Endodermal cell (in vitro differentiated cells): ENCODE results near the gene ITGAD. TPM values are rescaled to one million over a fixed set of nuclear protein-coding genes. Genes with fewer than 3 reads are reported as not detected.

Source experiments
- DNase-seq: peaks from one replicate; pipeline ENCODE4 v3.0.0-alpha.2; 2017
- H3K27ac ChIP-seq: 2 replicates; pipeline ENCODE4 v1.5.1; 2013; ENCODE audit warnings: mild to moderate bottlenecking, low read depth, low read length, moderate library complexity
- H3K27me3 ChIP-seq: 2 replicates; pipeline ENCODE4 v1.6.1; 2013; ENCODE audit warnings: mild to moderate bottlenecking, low read length, moderate library complexity; ENCODE audit not compliant: insufficient read depth, control insufficient read depth, poor library complexity, severe bottlenecking
- H3K36me3 ChIP-seq: 2 replicates; pipeline ENCODE4 v1.7.0; 2013; ENCODE audit warnings: mild to moderate bottlenecking, low read length, moderate library complexity; ENCODE audit not compliant: control insufficient read depth, insufficient read depth
- H3K4me1 ChIP-seq: one replicate; pipeline ENCODE4 v1.7.0; 2013; ENCODE audit warnings: low read length; ENCODE audit not compliant: control insufficient read depth, insufficient read depth
- H3K4me3 ChIP-seq: 2 replicates; pipeline ENCODE4 v1.5.1; 2013; ENCODE audit warnings: mild to moderate bottlenecking, low read length, moderate library complexity
- H3K9ac ChIP-seq: 2 replicates; pipeline ENCODE4 v1.6.1; 2013; ENCODE audit warnings: mild to moderate bottlenecking, low read length, moderate library complexity; ENCODE audit not compliant: poor library complexity, severe bottlenecking; ENCODE audit errors: extremely low read depth
- H3K9me3 ChIP-seq: 2 replicates; pipeline ENCODE4 v1.6.1; 2013; ENCODE audit warnings: mild to moderate bottlenecking, low read length, moderate library complexity; ENCODE audit not compliant: control insufficient read depth
- H3K27ac Mint-ChIP-seq: 2 replicates; pipeline ENCODE4 v1.8.0; 2020; ENCODE audit warnings: mixed read lengths
- H3K27me3 Mint-ChIP-seq: 2 replicates; pipeline ENCODE4 v1.8.0; 2021; ENCODE audit warnings: mild to moderate bottlenecking, mixed read lengths; ENCODE audit not compliant: insufficient read depth
- H3K36me3 Mint-ChIP-seq: 2 replicates; pipeline ENCODE4 v1.8.0; 2020; ENCODE audit warnings: low read depth, mixed read lengths
- H3K4me1 Mint-ChIP-seq: 2 replicates; pipeline ENCODE4 v1.8.0; 2020; ENCODE audit warnings: mixed read lengths
- H3K4me3 Mint-ChIP-seq: 2 replicates; pipeline ENCODE4 v1.8.0; 2020; ENCODE audit warnings: mild to moderate bottlenecking, moderate library complexity, mixed read lengths
- H3K9me3 Mint-ChIP-seq: 2 replicates; pipeline ENCODE4 v1.8.0; 2020; ENCODE audit warnings: mild to moderate bottlenecking, mixed read lengths
- CTCF ChIP-seq: fragments of 200-600 bp; sonication (generic); conservative IDR thresholded peaks from 2 replicates; pipeline ENCODE4 v1.5.0; 2021; ENCODE audit warnings: antibody characterized with exemption, mild to moderate bottlenecking
- WGBS, 2 experiments: methylation state at CpG; one replicate each; pipeline versions ENCODE4 v1.1.5 to v1.1.7; 2013; ENCODE audit warnings: missing lambda C conversion rate in 2 of 2, mixed read lengths in 1 of 2; ENCODE audit not compliant: insufficient coverage in 1 of 2, insufficient read length in 1 of 2; 5-methylcytosine and 5-hydroxymethylcytosine counted together
- total RNA-seq, 2 donors: library from RNA; stranded (reverse); fragmentation: NEBNext Ultra II Directional in 1 of 2; extraction: Animal tissue kit (Norgen Biotek cat#: 25700) in 1 of 2; gene quantifications; 2 replicates in 1 of 2; 3 replicates in 1 of 2; pipeline ENCODE4 v1.2.1, GENCODE V29; 2021

ITGAD gene
- total RNA-seq, 2 donors from 2014 or later, result not detected

GRCh38 chr16:31429796-31430195, 36.7 kb downstream of the ITGAD start:
- Histone ChIP-seq H3K36me3 (no peaks in the 10 kb centered on the region), H3K4me3 (no peak overlapping the region), H3K27ac (no peak overlapping the region), H3K9me3 (no peaks in the 10 kb centered on the region), H3K4me1 (peaks cover 4% of the 10 kb centered on the region), H3K27me3 (no peaks in the 10 kb centered on the region), H3K9ac (no peak overlapping the region)
- 86 to 96% methylated on average over 3 of the region's 3 CpGs for WGBS, 2 experiments
- Mint-ChIP-seq H3K4me3 (no peak overlapping the region), H3K27ac (no peak overlapping the region), H3K36me3 (no peaks in the 10 kb centered on the region), H3K9me3 (peaks cover 4% of the 10 kb centered on the region), H3K4me1 (no peaks in the 10 kb centered on the region), H3K27me3 (peaks cover 46% of the 10 kb centered on the region)
- no peak for TF ChIP-seq CTCF
- DNase-seq, result no peak

GRCh38 chr16:31430380-31431052, 37.4 kb downstream of the ITGAD start:
- Histone ChIP-seq H3K4me3 (no peak overlapping the region), H3K27ac (no peak overlapping the region), H3K36me3 (no peaks in the 10 kb centered on the region), H3K4me1 (peaks cover 4% of the 10 kb centered on the region), H3K27me3 (no peaks in the 10 kb centered on the region), H3K9me3 (no peaks in the 10 kb centered on the region), H3K9ac (no peak overlapping the region)
- 47 to 61% methylated on average over 4 to 5 of the region's 5 CpGs for WGBS, 2 experiments
- Mint-ChIP-seq H3K4me3 (no peak overlapping the region), H3K4me1 (no peaks in the 10 kb centered on the region), H3K36me3 (no peaks in the 10 kb centered on the region), H3K27ac (no peak overlapping the region), H3K27me3 (peaks cover 41% of the 10 kb centered on the region), H3K9me3 (peaks cover 4% of the 10 kb centered on the region)
- DNase-seq, result peak; percentile 61
- TF ChIP-seq CTCF, result no peak

- H3K4me3 Mint-ChIP-seq, result no peak overlapping the region
- H3K9me3 Mint-ChIP-seq, result no peaks in the 10 kb centered on the region
- peaks cover 5% of the 10 kb centered on the region for H3K4me1 Mint-ChIP-seq
- WGBS, 2 experiments, result 92 to 94% methylated on average over 31 to 46 of the region's 47 CpGs
- Histone ChIP-seq H3K4me1 (peaks cover 2% of the 10 kb centered on the region), H3K9me3 (no peaks in the 10 kb centered on the region), H3K27ac (no peak overlapping the region), H3K9ac (no peak overlapping the region), H3K4me3 (no peak overlapping the region), H3K36me3 (no peaks in the 10 kb centered on the region), H3K27me3 (no peaks in the 10 kb centered on the region)
- no peak for DNase-seq
- H3K27me3 Mint-ChIP-seq, result peaks cover 15% of the 10 kb centered on the region
- TF ChIP-seq CTCF, result no peak
- no peak overlapping the region for H3K27ac Mint-ChIP-seq
- no peaks in the 10 kb centered on the region for H3K36me3 Mint-ChIP-seq
These were observed 42.4 kb downstream of the ITGAD start for GRCh38 chr16:31435341-31436220.
